Endodermal cell (in vitro differentiated cells): ENCODE results near the gene EZR. TPM values are rescaled to one million over a fixed set of nuclear protein-coding genes. Genes with fewer than 3 reads are reported as not detected.

Experiments used
- DNase-seq: peaks from one replicate; pipeline ENCODE4 v3.0.0-alpha.2; 2017
- H3K27ac ChIP-seq: 2 replicates; pipeline ENCODE4 v1.5.1; 2013; ENCODE audit warnings: mild to moderate bottlenecking, low read depth, low read length, moderate library complexity
- H3K27me3 ChIP-seq: 2 replicates; pipeline ENCODE4 v1.6.1; 2013; ENCODE audit warnings: mild to moderate bottlenecking, low read length, moderate library complexity; ENCODE audit not compliant: insufficient read depth, control insufficient read depth, poor library complexity, severe bottlenecking
- H3K36me3 ChIP-seq: 2 replicates; pipeline ENCODE4 v1.7.0; 2013; ENCODE audit warnings: mild to moderate bottlenecking, low read length, moderate library complexity; ENCODE audit not compliant: control insufficient read depth, insufficient read depth
- H3K4me1 ChIP-seq: one replicate; pipeline ENCODE4 v1.7.0; 2013; ENCODE audit warnings: low read length; ENCODE audit not compliant: control insufficient read depth, insufficient read depth
- H3K4me3 ChIP-seq: 2 replicates; pipeline ENCODE4 v1.5.1; 2013; ENCODE audit warnings: mild to moderate bottlenecking, low read length, moderate library complexity
- H3K9ac ChIP-seq: 2 replicates; pipeline ENCODE4 v1.6.1; 2013; ENCODE audit warnings: mild to moderate bottlenecking, low read length, moderate library complexity; ENCODE audit not compliant: poor library complexity, severe bottlenecking; ENCODE audit errors: extremely low read depth
- H3K9me3 ChIP-seq: 2 replicates; pipeline ENCODE4 v1.6.1; 2013; ENCODE audit warnings: mild to moderate bottlenecking, low read length, moderate library complexity; ENCODE audit not compliant: control insufficient read depth
- H3K27ac Mint-ChIP-seq: 2 replicates; pipeline ENCODE4 v1.8.0; 2020; ENCODE audit warnings: mixed read lengths
- H3K27me3 Mint-ChIP-seq: 2 replicates; pipeline ENCODE4 v1.8.0; 2021; ENCODE audit warnings: mild to moderate bottlenecking, mixed read lengths; ENCODE audit not compliant: insufficient read depth
- H3K36me3 Mint-ChIP-seq: 2 replicates; pipeline ENCODE4 v1.8.0; 2020; ENCODE audit warnings: low read depth, mixed read lengths
- H3K4me1 Mint-ChIP-seq: 2 replicates; pipeline ENCODE4 v1.8.0; 2020; ENCODE audit warnings: mixed read lengths
- H3K4me3 Mint-ChIP-seq: 2 replicates; pipeline ENCODE4 v1.8.0; 2020; ENCODE audit warnings: mild to moderate bottlenecking, moderate library complexity, mixed read lengths
- H3K9me3 Mint-ChIP-seq: 2 replicates; pipeline ENCODE4 v1.8.0; 2020; ENCODE audit warnings: mild to moderate bottlenecking, mixed read lengths
- CTCF ChIP-seq: fragments of 200-600 bp; sonication (generic); conservative IDR thresholded peaks from 2 replicates; pipeline ENCODE4 v1.5.0; 2021; ENCODE audit warnings: antibody characterized with exemption, mild to moderate bottlenecking
- WGBS, 2 experiments: methylation state at CpG; one replicate each; pipeline versions ENCODE4 v1.1.5 to v1.1.7; 2013; ENCODE audit warnings: missing lambda C conversion rate in 2 of 2, mixed read lengths in 1 of 2; ENCODE audit not compliant: insufficient coverage in 1 of 2, insufficient read length in 1 of 2; 5-methylcytosine and 5-hydroxymethylcytosine counted together
- total RNA-seq, 2 donors: library from RNA; stranded (reverse); fragmentation: NEBNext Ultra II Directional in 1 of 2; extraction: Animal tissue kit (Norgen Biotek cat#: 25700) in 1 of 2; gene quantifications; 2 replicates in 1 of 2; 3 replicates in 1 of 2; pipeline ENCODE4 v1.2.1, GENCODE V29; 2021

Gene EZR
- total RNA-seq, 2 donors from 2014 or later = 145 to 209 TPM

GRCh38 chr6:158847786-158848185 lies 28.6 kb upstream of the EZR start:
- Mint-ChIP-seq H3K27me3 (no peaks in the 10 kb centered on the region), H3K4me1 (peaks cover 15% of the 10 kb centered on the region)

GRCh38 chr6:158847012-158847529 lies 27.9 kb upstream of the EZR start:
- Histone ChIP-seq H3K9me3 (no peaks in the 10 kb centered on the region), H3K27ac (no peak overlapping the region), H3K4me3 (no peak overlapping the region), H3K36me3 (no peaks in the 10 kb centered on the region), H3K9ac (no peak overlapping the region), H3K27me3 (no peaks in the 10 kb centered on the region), H3K4me1 (no peaks in the 10 kb centered on the region)
- DNase-seq = no peak
- WGBS, 2 experiments = 91 to 95% methylated on average over 9 to 11 of the region's 11 CpGs
- Mint-ChIP-seq H3K4me3 (no peak overlapping the region), H3K9me3 (no peaks in the 10 kb centered on the region), H3K4me1 (peaks cover 14% of the 10 kb centered on the region), H3K27ac (no peak overlapping the region), H3K27me3 (no peaks in the 10 kb centered on the region), H3K36me3 (no peaks in the 10 kb centered on the region)
- no peak for TF ChIP-seq CTCF

More at GRCh38 chr6:158847786-158848185, 28.6 kb upstream of the EZR start:
- H3K36me3 ChIP-seq = no peaks in the 10 kb centered on the region
- no peak overlapping the region for H3K4me3 ChIP-seq
- Mint-ChIP-seq H3K4me3 (no peak overlapping the region), H3K27ac (no peak overlapping the region), H3K9me3 (no peaks in the 10 kb centered on the region), H3K36me3 (no peaks in the 10 kb centered on the region)
- no peaks in the 10 kb centered on the region for H3K4me1 ChIP-seq
- no peak for TF ChIP-seq CTCF
- H3K9ac ChIP-seq = no peak overlapping the region
- H3K27ac ChIP-seq = no peak overlapping the region
- no peak for DNase-seq
- H3K9me3 ChIP-seq = no peaks in the 10 kb centered on the region
- no peaks in the 10 kb centered on the region for H3K27me3 ChIP-seq
- 97% methylated on average over 3 to 4 of the region's 4 CpGs for WGBS, 2 experiments

GRCh38 chr6:158843751-158844683 lies 24.8 kb upstream of the EZR start:
- H3K9me3 Mint-ChIP-seq = peaks cover 8% of the 10 kb centered on the region
- H3K27me3 ChIP-seq = no peaks in the 10 kb centered on the region
- H3K27ac Mint-ChIP-seq = no peak overlapping the region
- no peak overlapping the region for H3K27ac ChIP-seq
- no peaks in the 10 kb centered on the region for H3K9me3 ChIP-seq
- no peak for TF ChIP-seq CTCF
- H3K9ac ChIP-seq = no peak overlapping the region
- H3K36me3 ChIP-seq = no peaks in the 10 kb centered on the region
- WGBS, 2 experiments = 92 to 97% methylated on average over 7 to 9 of the region's 10 CpGs
- no peak overlapping the region for H3K4me3 ChIP-seq
- peaks cover 3% of the 10 kb centered on the region for H3K36me3 Mint-ChIP-seq
- no peak overlapping the region for H3K4me3 Mint-ChIP-seq
- H3K4me1 Mint-ChIP-seq = no peaks in the 10 kb centered on the region
- H3K4me1 ChIP-seq = no peaks in the 10 kb centered on the region
- H3K27me3 Mint-ChIP-seq = no peaks in the 10 kb centered on the region
- no peak for DNase-seq
